Activated CD4-positive, CD25-positive, alpha-beta regulatory T cell (primary cell): ENCODE measurements around the gene USP12.

Source experiments
- DNase-seq, 4 experiments: peaks; one replicate each; lab custom pipeline; 2025; lab: John Stamatoyannopoulos, UW

Gene USP12

GRCh38 chr13:27036236-27036981 is 135.2 kb downstream of the USP12 start:
- no peak for DNase-seq

GRCh38 chr13:27035892-27036235 is 135.7 kb downstream of the USP12 start:
- DNase-seq = no peak

GRCh38 chr13:27034678-27035111 is 136.9 kb downstream of the USP12 start:
- no peak for DNase-seq

GRCh38 chr13:27028683-27029480 is 142.7 kb downstream of the USP12 start:
- DNase-seq = no peak

- no peak for DNase-seq
Observed at GRCh38 chr13:27027086-27027667, 144.4 kb downstream of the USP12 start.

- DNase-seq = no peak
Observed at GRCh38 chr13:27026396-27026795, 145.2 kb downstream of the USP12 start.

GRCh38 chr13:27024776-27025492 is 146.7 kb downstream of the USP12 start:
- no peak for DNase-seq

- no peak for DNase-seq
Observed at GRCh38 chr13:27024074-27024461, 147.5 kb downstream of the USP12 start.

GRCh38 chr13:27023385-27024073 is 148.1 kb downstream of the USP12 start:
- DNase-seq = no peak

GRCh38 chr13:27022571-27023311 is 148.9 kb downstream of the USP12 start:
- no peak for DNase-seq

- no peak for DNase-seq
Observed at GRCh38 chr13:27020415-27020814, 151.2 kb downstream of the USP12 start.

- DNase-seq = no peak
Observed at GRCh38 chr13:27018882-27019281, 152.7 kb downstream of the USP12 start.

GRCh38 chr13:27018344-27018861 is 153.2 kb downstream of the USP12 start:
- no peak for DNase-seq

GRCh38 chr13:27016875-27017274 is 154.7 kb downstream of the USP12 start:
- no peak for DNase-seq
